SH-SY5Y (cell line): ENCODE measurements around the gene MRPL3.

Source experiments
- GATA2 ChIP-seq: IDR thresholded peaks from 2 replicates; pipeline ENCODE4 v1.6.1; 2011; ENCODE audit warnings: mild to moderate bottlenecking, low read depth, low read length
- GATA3 ChIP-seq: IDR thresholded peaks from 2 replicates; pipeline ENCODE4 v1.6.1; 2011; ENCODE audit warnings: low read depth, mild to moderate bottlenecking, low read length, moderate library complexity

- TF ChIP-seq GATA2, result no peak
- TF ChIP-seq GATA3, result no peak
Observed at GRCh38 chr3:131537531-131537930, 34.8 kb upstream of the MRPL3 start.
